GF-D8 (cell line): Measurements from ENCODE around the gene TRAF7.

ENCODE experiments used
- DNase-seq: peaks from one replicate; lab custom pipeline; 2025; lab: John Stamatoyannopoulos, UW

TRAF7 gene

DNA sequence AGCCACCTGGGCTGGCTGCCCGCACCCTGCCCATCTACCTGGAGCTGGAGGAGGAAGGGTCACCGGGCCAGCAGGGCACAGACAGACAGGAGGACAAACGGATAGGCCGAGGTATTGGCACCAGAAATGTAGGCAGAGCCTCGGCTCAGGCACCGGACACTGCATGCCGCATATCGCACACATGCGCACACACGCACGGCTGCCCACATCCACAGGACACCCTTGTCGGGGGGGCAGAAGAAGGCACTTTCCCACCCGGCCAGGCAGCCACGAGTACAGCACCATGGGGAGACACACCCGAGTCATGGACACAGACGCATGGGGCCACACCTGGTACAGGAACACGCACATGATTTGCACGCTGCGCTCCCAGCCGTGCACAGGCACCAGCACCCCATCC, 26.4 kb downstream of the TRAF7 start:
- no peak for DNase-seq

DNA sequence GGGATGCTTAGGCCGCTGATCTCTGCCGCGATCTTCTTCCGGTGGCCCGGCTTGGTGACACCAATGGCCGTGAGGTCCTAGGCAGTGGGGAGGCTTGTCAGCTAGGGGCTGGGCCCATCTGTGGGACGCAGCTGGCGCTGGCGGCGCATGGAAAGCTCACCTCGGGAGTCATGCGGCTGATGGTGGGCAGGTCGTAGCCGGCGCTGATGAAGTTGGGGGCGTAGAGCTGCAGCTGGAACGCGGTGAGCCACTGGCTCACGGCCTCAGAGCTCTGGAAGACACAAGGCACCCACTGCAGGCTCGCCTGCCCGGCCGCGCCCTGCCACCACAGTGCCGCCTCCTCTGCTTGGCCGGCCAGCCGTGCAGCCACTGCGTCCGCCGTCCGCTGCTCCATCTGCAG, 28.1 kb downstream of the TRAF7 start:
- DNase-seq: no peak

DNA sequence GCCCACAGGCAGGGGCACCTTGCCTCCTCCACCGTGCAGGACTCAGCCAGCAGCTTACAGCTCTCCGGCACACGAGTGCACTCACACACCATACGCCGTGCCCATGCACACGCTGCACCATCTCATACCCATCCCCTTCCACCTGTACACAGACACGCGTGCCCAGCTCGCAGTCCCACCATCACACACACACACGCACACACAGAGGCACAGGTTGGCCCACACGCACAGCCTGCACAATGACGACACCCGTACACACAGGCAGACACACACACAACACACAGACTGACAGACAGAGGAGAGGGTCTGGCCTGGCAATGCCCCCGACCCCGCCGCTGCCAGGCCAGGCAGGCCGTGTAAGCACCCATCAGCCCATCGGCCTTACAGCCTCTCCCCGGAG, 28.8 kb downstream of the TRAF7 start:
- DNase-seq: no peak

DNA sequence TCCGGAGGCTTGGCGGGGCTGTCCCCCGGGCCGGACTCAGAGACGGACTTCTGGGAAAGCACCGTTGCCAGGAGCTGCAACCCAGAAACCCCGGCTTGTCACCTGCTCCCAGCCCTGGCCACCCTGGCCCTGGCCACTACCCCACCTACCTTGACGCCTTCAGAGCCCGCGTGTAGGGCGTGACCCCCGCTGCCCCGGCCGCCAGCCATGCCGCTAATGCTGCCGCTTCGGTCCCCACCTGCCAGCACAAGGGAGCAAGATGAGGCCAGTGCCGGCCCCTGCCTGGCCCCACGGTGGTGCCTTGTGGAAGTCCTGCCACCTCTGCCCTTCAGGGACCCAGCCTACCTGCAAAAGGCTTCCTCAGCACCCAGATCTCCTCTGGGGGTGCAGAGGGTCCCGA, 29.4 kb downstream of the TRAF7 start:
- no peak for DNase-seq

DNA sequence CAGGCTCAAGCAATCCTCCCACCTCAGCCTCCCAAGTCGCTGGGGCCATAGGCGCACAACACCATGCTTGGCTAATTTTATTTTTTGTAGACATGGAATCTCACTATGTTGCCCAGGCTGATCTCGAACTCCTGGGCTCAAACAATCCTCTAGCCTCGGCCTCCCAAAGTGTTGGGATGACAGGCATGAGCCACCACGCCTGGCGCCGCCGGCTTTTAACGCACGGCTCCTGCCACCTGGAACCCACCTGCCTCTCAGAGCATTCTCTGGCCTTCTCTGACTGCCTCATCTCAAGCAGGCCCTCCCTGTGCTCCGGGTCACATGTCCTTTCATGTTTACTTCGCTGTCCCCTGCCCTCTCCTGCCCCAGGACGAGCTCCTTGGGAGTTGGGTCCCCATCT, 30.5 kb downstream of the TRAF7 start:
- DNase-seq: no peak

- DNase-seq: no peak
Observed at GRCh38 chr16:2186505-2186904, 30.9 kb downstream of the TRAF7 start.

GRCh38 chr16:2187212-2187611, 31.6 kb downstream of the TRAF7 start:
- no peak for DNase-seq

DNA sequence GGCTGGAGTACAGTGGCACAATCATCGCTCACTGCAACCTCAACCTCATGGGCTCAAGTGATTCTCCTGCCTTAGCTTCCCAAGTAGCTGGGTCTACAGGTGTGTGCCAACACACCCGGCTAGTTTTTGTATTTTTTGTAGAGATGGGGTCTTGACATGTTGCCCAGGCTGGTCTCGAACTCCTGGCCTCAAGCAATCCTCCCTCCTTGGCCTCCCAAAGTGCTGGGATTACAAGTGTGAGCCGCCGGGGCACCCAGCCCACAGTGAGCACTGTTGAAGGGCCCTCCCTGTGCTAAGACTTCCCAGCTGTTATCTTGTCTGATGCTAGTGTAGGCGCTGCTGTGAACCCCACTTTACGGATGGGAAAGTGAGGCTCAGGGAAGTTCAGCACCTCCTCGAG, 32.8 kb downstream of the TRAF7 start:
- no peak for DNase-seq

DNA sequence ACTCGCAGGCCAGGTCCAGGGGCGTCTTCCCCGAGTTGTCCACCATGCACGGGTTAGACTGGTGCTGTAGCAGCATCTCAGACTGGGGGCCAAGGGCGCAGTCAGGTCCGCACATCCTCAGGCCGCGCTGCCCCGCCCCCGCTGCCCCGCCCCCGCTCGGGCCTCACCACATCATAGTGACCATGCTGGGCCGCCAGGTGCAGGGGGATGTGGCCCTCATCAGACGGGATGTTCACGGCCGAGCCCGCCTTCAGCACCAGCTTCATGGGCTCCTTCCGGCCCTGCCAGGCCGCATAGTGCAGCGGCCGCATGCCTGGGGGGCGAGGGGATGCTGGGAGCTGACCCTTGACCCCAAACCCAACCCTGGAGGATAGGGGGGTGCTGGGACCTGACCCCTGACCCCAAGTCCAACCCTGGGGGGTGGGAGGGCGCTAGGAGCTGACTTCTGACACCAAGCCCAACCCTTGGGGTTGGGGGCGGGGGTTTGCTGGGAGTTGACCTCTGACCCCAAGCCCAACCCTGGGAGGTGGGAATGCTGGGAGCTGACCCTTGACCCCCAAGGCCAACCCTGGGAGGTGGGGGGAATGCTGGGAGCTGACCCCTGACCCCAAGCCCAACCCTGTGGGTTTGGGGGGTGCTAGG, 33.8 kb downstream of the TRAF7 start:
- DNase-seq: no peak

DNA sequence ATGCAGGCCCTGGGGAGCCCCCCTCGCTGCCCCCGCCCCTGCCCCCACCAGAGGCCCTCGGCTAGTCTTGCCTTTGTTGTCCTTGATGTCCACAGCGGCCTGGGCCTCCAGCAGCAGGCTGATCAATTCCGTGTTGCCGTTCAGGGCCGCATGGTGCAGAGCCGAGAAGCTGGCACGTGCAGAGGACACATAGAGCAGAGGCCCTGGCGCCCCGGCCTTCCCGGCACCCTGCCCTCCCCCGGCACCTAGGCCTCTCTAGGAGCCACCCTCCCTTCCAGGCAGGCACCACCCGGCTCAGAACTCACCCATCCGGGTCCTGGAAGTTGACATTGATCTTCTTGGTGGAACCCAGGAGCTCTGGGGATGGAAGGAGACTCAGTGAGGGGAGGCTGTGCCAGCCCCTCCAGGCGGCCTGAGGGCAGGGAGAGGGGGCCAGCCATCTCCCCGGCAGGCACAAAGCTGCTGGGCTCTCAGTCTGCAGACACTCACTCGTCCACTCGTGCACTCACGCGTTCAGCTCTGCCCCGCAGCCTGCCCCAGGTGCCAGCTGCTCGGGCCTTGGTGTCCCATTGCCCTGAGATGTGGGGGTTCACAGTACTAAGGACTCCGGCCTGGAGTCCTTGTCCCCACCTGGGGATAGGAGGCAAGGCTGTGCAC, 34.5 kb downstream of the TRAF7 start:
- no peak for DNase-seq

DNA sequence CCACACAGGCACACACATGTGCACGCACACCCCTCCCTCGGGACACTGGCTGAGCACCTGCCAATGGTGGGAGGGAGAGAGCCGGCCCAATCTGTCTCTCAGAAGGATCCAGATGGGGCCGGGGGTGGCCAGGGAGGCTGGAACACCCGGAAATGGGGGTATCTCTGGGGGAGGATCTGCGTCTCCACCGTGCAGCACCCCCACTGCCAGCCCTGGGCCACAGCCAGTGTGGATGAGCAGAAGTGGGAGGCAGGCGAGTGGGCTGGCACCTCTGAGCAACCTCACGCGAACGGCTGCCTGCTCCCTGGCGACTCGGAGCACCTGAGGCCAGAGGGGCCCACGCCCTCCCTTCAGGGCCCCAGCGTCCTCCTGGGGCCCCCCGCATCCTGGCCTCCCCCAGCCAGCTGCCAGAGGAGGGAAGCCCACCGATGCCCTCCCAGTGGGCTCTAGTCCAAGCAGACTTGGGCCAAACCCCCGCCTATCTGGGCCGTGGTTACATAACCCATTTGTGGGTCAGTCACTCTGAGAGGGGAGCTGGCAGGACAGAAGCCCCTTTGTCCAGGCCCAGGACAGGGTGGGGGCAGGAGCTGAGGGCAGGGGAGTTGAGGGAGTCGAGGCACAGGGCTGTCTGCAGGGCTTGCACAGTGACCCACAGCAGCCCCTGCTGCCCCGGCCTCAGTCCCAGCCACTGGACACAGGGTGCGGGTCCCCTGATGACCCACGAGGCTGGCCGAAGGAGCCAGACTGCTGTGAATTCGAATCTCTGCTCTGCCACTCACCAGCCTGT, 35.3 kb downstream of the TRAF7 start:
- no peak for DNase-seq

- DNase-seq: no peak
Observed at GRCh38 chr16:2191446-2191706, 35.8 kb downstream of the TRAF7 start.

- DNase-seq: no peak
Observed at GRCh38 chr16:2194166-2194834, 38.7 kb downstream of the TRAF7 start.

- peak; percentile 26 for DNase-seq
Observed at GRCh38 chr16:2194852-2195321, 39.3 kb downstream of the TRAF7 start.

- DNase-seq: no peak
Observed at GRCh38 chr16:2195322-2196161, 40.0 kb downstream of the TRAF7 start.

- DNase-seq: no peak
Observed at GRCh38 chr16:2196162-2196980, 40.8 kb downstream of the TRAF7 start, which contains the start of gene CASKIN1. TSS of gene CASKIN1 (minus strand) at chr16:2196605. CDS start at chr16:2196432, 173 bp downstream.

- DNase-seq: no peak
Observed at GRCh38 chr16:2196981-2197511, 41.5 kb downstream of the TRAF7 start.

DNA sequence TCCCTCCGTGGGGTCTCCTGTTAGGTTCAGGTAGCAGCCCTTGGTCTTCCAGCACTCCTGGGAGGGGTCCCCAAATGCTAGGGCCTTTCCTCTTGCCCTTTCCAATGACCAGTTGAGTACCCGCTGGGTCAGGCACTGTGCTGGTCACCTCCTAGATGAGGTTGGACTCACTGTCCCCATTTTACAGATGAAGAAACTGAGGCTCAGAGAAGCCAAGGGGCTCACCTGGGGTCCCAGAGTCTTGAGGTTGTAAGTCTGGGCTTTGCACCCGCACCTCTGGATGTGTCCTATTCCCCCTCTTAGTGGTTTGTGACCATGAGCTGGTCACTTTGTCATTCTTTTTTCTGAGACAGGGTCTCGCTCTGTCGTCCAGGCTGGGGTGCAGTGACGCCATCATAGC, 42.2 kb downstream of the TRAF7 start:
- no peak for DNase-seq

- no peak for DNase-seq
Observed at GRCh38 chr16:2198283-2198682, 42.7 kb downstream of the TRAF7 start.

DNA sequence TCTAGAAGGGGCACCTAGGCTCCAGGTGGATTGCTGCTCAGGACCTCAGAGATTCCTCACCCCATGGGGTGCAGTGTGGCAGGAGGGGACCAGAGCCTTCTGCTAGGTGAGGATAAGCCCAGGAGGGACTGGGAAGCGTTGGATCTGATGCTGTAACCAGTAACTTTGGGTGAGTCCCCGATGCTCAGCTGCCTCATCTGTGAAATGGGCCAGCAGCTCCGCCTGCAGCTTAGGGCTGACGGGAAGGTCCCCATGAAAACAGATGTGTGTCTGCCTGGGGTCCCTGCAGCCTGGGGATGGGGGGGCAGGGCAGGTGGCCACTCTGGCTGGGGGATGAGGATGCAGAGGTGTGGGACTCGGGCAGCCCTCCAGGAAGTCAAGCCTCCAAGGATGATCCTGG, 43.5 kb downstream of the TRAF7 start:
- no peak for DNase-seq
